Prostate gland (tissue), 2 donors: ENCODE data around the gene TAS2R40. TPM values are rescaled to one million over a fixed set of nuclear protein-coding genes. Genes with fewer than 3 reads are reported as not detected.
A peak's percentile ranks its signal among the peaks of the same experiment; 100 is the strongest.

Experiments used
- DNase-seq: peaks from one replicate; pipeline ENCODE4 v3.0.0-alpha.2; 2019; ENCODE audit warnings: low spot score
- H3K27ac ChIP-seq, 2 donors: fragments of 200-600 bp; sonication (generic); 2 replicates each; pipeline ENCODE4 v1.5.1; 2017 to 2019
- H3K27me3 ChIP-seq: fragments of 200-600 bp; sonication (generic); replicated peaks from 2 replicates; pipeline ENCODE4 v1.5.1; 2019; ENCODE audit not compliant: insufficient read depth
- H3K36me3 ChIP-seq, 2 donors: fragments of 200-600 bp; sonication (generic); 1 replicate in 1 of 2; 2 replicates in 1 of 2; pipeline versions ENCODE4 v1.5.1 to v1.8.1; 2017 to 2019
- H3K4me1 ChIP-seq: fragments of 200-600 bp; sonication (generic); replicated peaks from 2 replicates; pipeline ENCODE4 v1.5.1; 2019
- H3K4me3 ChIP-seq, 2 donors: fragments of 200-600 bp; sonication (generic); 2 replicates each; pipeline ENCODE4 v1.5.1; 2017 to 2019
- H3K9me3 ChIP-seq: fragments of 200-600 bp; sonication (generic); 2 replicates; pipeline ENCODE4 v1.5.1; 2017
- POLR2A ChIP-seq: fragments of 450-650 bp; IDR thresholded peaks from one replicate; pipeline ENCODE4 v1.6.1; 2016; ENCODE audit warnings: antibody characterized with exemption, mild to moderate bottlenecking
- POLR2AphosphoS5 ChIP-seq: sonication (generic); formaldehyde crosslinking; IDR thresholded peaks from one replicate; pipeline ENCODE4 v1.6.1; 2017; ENCODE audit warnings: antibody characterized with exemption
- WGBS: methylation state at CpG from one replicate; pipeline ENCODE4 v1.1.5; 2018; 5-methylcytosine and 5-hydroxymethylcytosine counted together
- intact Hi-C: fragments of 100-400 bp; cut with DNase I; formaldehyde crosslinking; loops from one replicate; pipeline ENCODE4 v1.14.2; 2022
- total RNA-seq, 2 donors: library from RNA; depleted of rRNA; stranded (reverse); fragments of >200 nt; gene quantifications; one replicate each; pipeline ENCODE4 v1.1.0, GENCODE V29; 2016
- TF ChIP-seq, protein P1 (sequence below), 4 experiments: fragments of 200-600 bp in 2 of 4; fragments of 450-650 bp in 2 of 4; sonication (generic) in 2 of 4; IDR thresholded peaks; 1 replicate in 3 of 4; 2 replicates in 1 of 4; pipeline ENCODE4 v1.5.1; 2016 to 2019; ENCODE audit warnings: antibody characterized with exemption in 4 of 4, mild to moderate bottlenecking in 2 of 4, moderate library complexity in 2 of 4

The TAS2R40 gene
- total RNA-seq, 2 donors from 2014 or later = not detected

DNA sequence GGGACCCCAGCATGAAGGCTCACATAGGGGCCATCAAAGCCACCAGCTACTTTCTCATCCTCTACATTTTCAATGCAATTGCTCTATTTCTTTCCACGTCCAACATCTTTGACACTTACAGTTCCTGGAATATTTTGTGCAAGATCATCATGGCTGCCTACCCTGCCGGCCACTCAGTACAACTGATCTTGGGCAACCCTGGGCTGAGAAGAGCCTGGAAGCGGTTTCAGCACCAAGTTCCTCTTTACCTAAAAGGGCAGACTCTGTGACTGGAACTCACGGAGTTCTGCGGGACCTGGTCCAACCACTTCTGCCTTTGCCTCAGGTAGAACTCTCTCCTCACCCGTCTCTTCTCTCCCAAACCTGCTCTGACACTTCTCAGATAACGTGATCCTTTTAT is 945 bp downstream of the TAS2R40 start:
- DNase-seq = no peak
- intact Hi-C loops = no loop called here
- H3K4me3 ChIP-seq = no peak overlapping the region
- H3K36me3 ChIP-seq = no peaks in the 10 kb centered on the region
- WGBS = 85% methylated on average over 7 of the region's 7 CpGs
- no peaks in the 10 kb centered on the region for H3K27me3 ChIP-seq
- H3K4me1 ChIP-seq = no peaks in the 10 kb centered on the region
- H3K9me3 ChIP-seq = no peaks in the 10 kb centered on the region
- no peak overlapping the region for H3K27ac ChIP-seq
- TF ChIP-seq, protein P1, sequence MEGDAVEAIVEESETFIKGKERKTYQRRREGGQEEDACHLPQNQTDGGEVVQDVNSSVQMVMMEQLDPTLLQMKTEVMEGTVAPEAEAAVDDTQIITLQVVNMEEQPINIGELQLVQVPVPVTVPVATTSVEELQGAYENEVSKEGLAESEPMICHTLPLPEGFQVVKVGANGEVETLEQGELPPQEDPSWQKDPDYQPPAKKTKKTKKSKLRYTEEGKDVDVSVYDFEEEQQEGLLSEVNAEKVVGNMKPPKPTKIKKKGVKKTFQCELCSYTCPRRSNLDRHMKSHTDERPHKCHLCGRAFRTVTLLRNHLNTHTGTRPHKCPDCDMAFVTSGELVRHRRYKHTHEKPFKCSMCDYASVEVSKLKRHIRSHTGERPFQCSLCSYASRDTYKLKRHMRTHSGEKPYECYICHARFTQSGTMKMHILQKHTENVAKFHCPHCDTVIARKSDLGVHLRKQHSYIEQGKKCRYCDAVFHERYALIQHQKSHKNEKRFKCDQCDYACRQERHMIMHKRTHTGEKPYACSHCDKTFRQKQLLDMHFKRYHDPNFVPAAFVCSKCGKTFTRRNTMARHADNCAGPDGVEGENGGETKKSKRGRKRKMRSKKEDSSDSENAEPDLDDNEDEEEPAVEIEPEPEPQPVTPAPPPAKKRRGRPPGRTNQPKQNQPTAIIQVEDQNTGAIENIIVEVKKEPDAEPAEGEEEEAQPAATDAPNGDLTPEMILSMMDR (IDR thresholded peaks at IDR 0.05) = no peak
- TF ChIP-seq POLR2A = no peak

DNA sequence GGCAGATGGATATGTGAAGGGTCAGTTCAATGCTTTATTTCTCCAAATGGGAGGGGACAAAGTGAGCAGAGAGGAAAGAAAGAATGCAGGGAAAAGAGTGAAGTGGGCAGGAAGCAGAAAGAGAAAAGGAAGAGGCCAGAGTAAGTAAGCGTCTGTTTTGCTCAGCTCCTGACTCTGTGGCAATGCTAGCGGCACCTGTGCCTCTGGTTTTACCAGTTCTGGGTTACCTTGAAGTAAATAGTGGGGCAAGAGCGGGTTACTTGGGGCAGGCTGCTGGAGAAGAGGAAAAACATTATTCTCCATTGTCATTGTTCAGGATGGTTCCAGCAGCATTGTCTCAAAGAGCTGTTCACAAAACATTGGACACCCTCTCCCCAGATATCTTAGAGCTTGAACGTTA is 1.9 kb downstream of the TAS2R40 start:
- TF ChIP-seq, protein P1 (IDR thresholded peaks at IDR 0.05) = no peak
- TF ChIP-seq POLR2AphosphoS5 = peak; percentile 57
- Histone ChIP-seq H3K4me1 (no peaks in the 10 kb centered on the region), H3K9me3 (no peaks in the 10 kb centered on the region), H3K36me3 (no peaks in the 10 kb centered on the region), H3K27ac (no peak overlapping the region), H3K27me3 (no peaks in the 10 kb centered on the region), H3K4me3 (no peak overlapping the region)
- peak; percentile 44 for DNase-seq
- intact Hi-C loops = no loop called here
- 45% methylated on average over 4 of the region's 4 CpGs for WGBS

DNA sequence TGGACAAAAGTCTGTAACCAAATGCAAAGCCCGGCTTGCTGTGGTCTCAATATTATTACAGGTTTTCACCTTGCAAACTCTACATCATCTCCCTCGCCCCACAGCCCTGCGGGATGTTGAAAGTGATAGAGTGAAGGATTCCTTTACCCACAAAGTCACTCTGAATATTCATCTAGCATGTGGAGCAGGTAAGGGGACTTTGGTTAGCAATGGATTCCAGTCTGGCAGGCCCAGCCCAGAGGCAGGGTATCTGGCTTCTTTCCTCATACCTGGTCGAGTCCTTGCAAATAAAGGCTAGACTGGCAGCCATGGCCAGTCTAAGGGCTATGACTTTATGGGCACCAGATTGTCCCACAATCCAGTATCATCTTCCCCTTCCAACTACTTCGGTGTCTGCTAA is 3.2 kb downstream of the TAS2R40 start:
- 83% methylated on average over 5 of the region's 5 CpGs for WGBS
- H3K27me3 ChIP-seq = no peaks in the 10 kb centered on the region
- no peaks in the 10 kb centered on the region for H3K36me3 ChIP-seq

DNA sequence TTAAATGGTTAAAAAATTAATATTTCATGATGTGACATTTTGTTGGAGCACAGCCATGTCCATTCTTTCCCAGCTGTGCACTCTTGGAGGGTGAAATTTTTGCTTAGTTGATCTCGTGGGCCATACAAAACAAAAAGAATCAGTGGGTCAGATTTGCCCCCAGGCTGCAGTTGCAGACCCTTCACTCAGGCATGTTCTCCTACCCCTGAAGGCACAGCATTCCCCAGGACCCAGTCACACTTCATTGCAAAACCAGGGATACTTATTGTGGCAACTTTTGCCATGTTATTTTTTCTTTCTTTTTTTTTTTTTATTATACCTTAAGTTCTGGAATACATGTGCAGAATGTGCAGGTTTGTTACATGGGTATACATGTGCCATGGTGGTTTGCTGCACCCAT is 6.0 kb downstream of the TAS2R40 start:
- DNase-seq = no peak
- H3K4me3 ChIP-seq = no peak overlapping the region
- TF ChIP-seq POLR2A = no peak
- TF ChIP-seq, protein P1 (IDR thresholded peaks at IDR 0.05) = no peak
- no peak for TF ChIP-seq POLR2AphosphoS5
- 25% methylated on average over 1 of the region's 1 CpG for WGBS
- H3K27me3 ChIP-seq = no peaks in the 10 kb centered on the region
- no peak overlapping the region for H3K27ac ChIP-seq
- H3K4me1 ChIP-seq = no peaks in the 10 kb centered on the region
- no peaks in the 10 kb centered on the region for H3K36me3 ChIP-seq
- intact Hi-C loops = no loop called here
- no peaks in the 10 kb centered on the region for H3K9me3 ChIP-seq

More for the DNA sequence above, 3.2 kb downstream of the TAS2R40 start:
- TF ChIP-seq POLR2A (no peak), POLR2AphosphoS5 (no peak)
- TF ChIP-seq, protein P1 (IDR thresholded peaks at IDR 0.05) = no peak
- Histone ChIP-seq H3K4me3 (no peak overlapping the region), H3K4me1 (no peaks in the 10 kb centered on the region), H3K27ac (no peak overlapping the region), H3K9me3 (no peaks in the 10 kb centered on the region)
- DNase-seq = no peak
- intact Hi-C loops = no loop called here

DNA sequence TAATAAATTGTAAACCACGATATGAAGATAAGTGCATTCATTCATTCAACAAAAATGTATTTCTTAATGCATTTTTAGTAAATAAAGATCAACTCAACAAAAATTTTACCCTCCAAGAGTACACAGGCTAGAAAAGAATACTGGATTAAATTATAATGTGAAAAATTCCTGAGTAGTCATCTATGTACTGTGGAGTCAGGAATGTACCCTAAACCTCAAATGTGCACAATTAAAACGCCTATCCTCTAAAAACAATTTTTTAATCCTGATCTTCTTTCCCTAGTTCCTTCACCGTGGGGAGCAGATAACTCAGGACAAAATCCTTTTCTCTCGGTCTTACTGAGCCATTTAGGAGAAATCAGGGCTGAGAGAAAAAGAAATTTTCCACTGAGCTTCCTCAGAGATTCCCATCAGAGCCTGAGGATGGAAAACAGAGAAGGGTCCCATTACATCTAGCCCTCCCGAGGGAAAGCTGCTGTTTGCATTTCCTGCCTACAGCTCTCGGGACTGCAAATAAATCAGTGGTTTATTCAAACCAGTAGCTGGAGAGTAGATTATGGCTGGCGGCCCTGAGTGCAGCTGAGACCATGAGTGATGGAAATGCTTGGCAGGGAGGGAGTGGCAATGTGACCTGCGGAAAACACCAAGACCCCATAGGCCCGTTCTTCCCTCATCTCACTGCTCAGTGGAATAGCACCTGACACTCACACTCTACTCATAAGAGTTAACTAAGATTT is 7.4 kb downstream of the TAS2R40 start:
- WGBS = 46% methylated on average over 9 of the region's 9 CpGs
- Histone ChIP-seq H3K4me3 (no peak overlapping the region), H3K36me3 (no peaks in the 10 kb centered on the region), H3K9me3 (no peaks in the 10 kb centered on the region), H3K27ac (no peak overlapping the region), H3K27me3 (no peaks in the 10 kb centered on the region), H3K4me1 (no peaks in the 10 kb centered on the region)
- no peak for TF ChIP-seq POLR2A
- no peak for TF ChIP-seq POLR2AphosphoS5
- TF ChIP-seq, protein P1 (IDR thresholded peaks at IDR 0.05) = no peak
- DNase-seq = no peak
- intact Hi-C loops = no loop called here
